Activated CD8-positive, alpha-beta memory T cell treated with anti-CD3 and anti-CD28 coated beads for 36 hours (primary cell): ENCODE data around the gene RNF208. TPM values are rescaled to one million over a fixed set of nuclear protein-coding genes. Genes with fewer than 3 reads are reported as not detected.

Experiments
- CTCF ChIA-PET: fragments of 350-600 bp; sonication (Branson Sonifier 250); formaldehyde crosslinking; loops from one replicate; lab custom pipeline; 2021; ENCODE audit warnings: antibody characterized with exemption; lab: Charles Lee
- POLR2A ChIA-PET: fragments of 350-600 bp; sonication (Branson Sonifier 250); formaldehyde crosslinking; loops from one replicate; lab custom pipeline; 2021; ENCODE audit warnings: antibody characterized with exemption; lab: Charles Lee
- total RNA-seq, 2 experiments: library from RNA; stranded (reverse); gene quantifications; one replicate each; pipeline ENCODE4 v1.2.3, GENCODE V29; 2021

Gene RNF208
- total RNA-seq, 2 experiments from 2014 or later = 3.0 to 4.1 TPM

- POLR2A ChIA-PET = interaction anchor here (0.6 to 5.0 kb wide), 3 partner anchors 11 to 148 kb away, joined by 3 to 60 read pairs (median 4); partner anchors contain the start of gene NELFB
Observed at GRCh38 chr9:137243626-137244485, 21.8 kb upstream of the RNF208 start.

GRCh38 chr9:137243266-137243625 is 21.2 kb upstream of the RNF208 start:
- ChIA-PET CTCF (interaction anchor here (0.6 kb wide), 2 partner anchors 35 to 365 kb away, joined by 3 read pairs; no protein-coding TSS in a partner anchor), POLR2A (interaction anchor here (1.3 to 5.0 kb wide), 2 partner anchors 12 to 20 kb away, joined by 4 to 60 read pairs; partner anchors contain the start of gene NELFB)

More at GRCh38 chr9:137243626-137244485, 21.8 kb upstream of the RNF208 start:
- CTCF ChIA-PET = interaction anchor here (0.6 kb wide), 2 partner anchors 35 to 365 kb away, joined by 3 read pairs; no protein-coding TSS in a partner anchor

- CTCF ChIA-PET = no interaction called here
Observed at GRCh38 chr9:137242269-137243203, 20.5 kb upstream of the RNF208 start.

GRCh38 chr9:137241490-137242268 is 19.6 kb upstream of the RNF208 start:
- POLR2A ChIA-PET = interaction anchor here (0.9 to 5.0 kb wide), 7 partner anchors 13 to 221 kb away, joined by 3 to 60 read pairs (median 6); partner anchors contain the start of genes NELFB, RNF208, RNF224 and TPRN
- CTCF ChIA-PET = interaction anchor here (1.3 to 2.4 kb wide), 4 partner anchors 13 to 212 kb away, joined by 3 to 8 read pairs (median 5); partner anchors contain the start of genes CYSRT1, NELFB and RNF224

More at GRCh38 chr9:137242269-137243203, 20.5 kb upstream of the RNF208 start:
- POLR2A ChIA-PET = interaction anchor here (0.7 to 5.0 kb wide), 4 partner anchors 13 to 166 kb away, joined by 3 to 60 read pairs (median 4); partner anchors contain the start of gene NELFB

- ChIA-PET POLR2A (interaction anchor here (0.6 to 5.0 kb wide), 17 partner anchors 14 to 878 kb away, joined by 3 to 60 read pairs (median 5); partner anchors contain the start of genes DNLZ, MAN1B1, NELFB and RNF208), CTCF (interaction anchor here (1.2 to 2.4 kb wide), 7 partner anchors 10 to 212 kb away, joined by 3 to 8 read pairs (median 5); partner anchors contain the start of genes CYSRT1, MAN1B1, NELFB and RNF224)
Observed at GRCh38 chr9:137240841-137241489, 18.9 kb upstream of the RNF208 start, which contains the start of gene TUBB4B. Gene TUBB4B (plus strand): TSS chr9:137241287. CDS start chr9:137241361, 74 bp downstream.

GRCh38 chr9:137240318-137240840 is 18.3 kb upstream of the RNF208 start:
- ChIA-PET POLR2A (interaction anchor here (0.6 to 5.0 kb wide), 17 partner anchors 13 to 877 kb away, joined by 3 to 60 read pairs (median 5); partner anchors contain the start of genes DNLZ, MAN1B1, NELFB and RNF208), CTCF (interaction anchor here (0.7 to 2.4 kb wide), 8 partner anchors 10 to 211 kb away, joined by 3 to 8 read pairs (median 4); partner anchors contain the start of genes CYSRT1, MAN1B1, NELFB and RNF224)

- CTCF ChIA-PET = interaction anchor here (0.7 to 2.4 kb wide), 8 partner anchors 11 to 226 kb away, joined by 3 to 6 read pairs (median 4); partner anchors contain the start of genes CYSRT1, MAN1B1, RNF224 and SAPCD2
- POLR2A ChIA-PET = interaction anchor here (0.7 to 5.0 kb wide), 11 partner anchors 13 to 215 kb away, joined by 3 to 60 read pairs (median 6); partner anchors contain the start of genes MAN1B1, NELFB, RNF208 and RNF224
Observed at GRCh38 chr9:137239541-137240200, 17.6 kb upstream of the RNF208 start.

GRCh38 chr9:137237759-137238726 is 16.0 kb upstream of the RNF208 start:
- ChIA-PET POLR2A (no interaction called here), CTCF (interaction anchor here (1.1 to 2.7 kb wide), 6 partner anchors 13 to 209 kb away, joined by 3 to 49 read pairs (median 13); partner anchors contain the start of genes ANAPC2, CYSRT1, NELFB and RNF208)

GRCh38 chr9:137236936-137237421 is 14.9 kb upstream of the RNF208 start:
- CTCF ChIA-PET = interaction anchor here (0.6 to 2.7 kb wide), 40 partner anchors 8 to 315 kb away, joined by 3 to 49 read pairs (median 4); partner anchors contain the start of genes ANAPC2, CYSRT1, DPP7 and MAN1B1
- POLR2A ChIA-PET = interaction anchor here (0.6 to 1.1 kb wide), 3 partner anchors 17 to 190 kb away, joined by 3 to 4 read pairs (median 3); no protein-coding TSS in a partner anchor

- CTCF ChIA-PET = interaction anchor here (0.6 to 2.7 kb wide), 41 partner anchors 9 to 746 kb away, joined by 3 to 49 read pairs (median 4); partner anchors contain the start of genes ANAPC2, CYSRT1, DPP7 and MAN1B1
- POLR2A ChIA-PET = interaction anchor here (0.6 to 1.1 kb wide), 4 partner anchors 18 to 244 kb away, joined by 3 to 6 read pairs (median 4); no protein-coding TSS in a partner anchor
Observed at GRCh38 chr9:137236238-137236935, 14.3 kb upstream of the RNF208 start.

- CTCF ChIA-PET = interaction anchor here (0.6 to 2.7 kb wide), 23 partner anchors 10 to 745 kb away, joined by 3 to 49 read pairs (median 5); partner anchors contain the start of genes ANAPC2, CYSRT1, DPP7 and MAN1B1
- POLR2A ChIA-PET = interaction anchor here (0.6 kb wide), 1 partner anchor 243 kb away, joined by 6 read pairs; no protein-coding TSS in a partner anchor
Observed at GRCh38 chr9:137235424-137236237, 13.6 kb upstream of the RNF208 start.

- CTCF ChIA-PET = interaction anchor here (0.8 to 2.7 kb wide), 7 partner anchors 19 to 205 kb away, joined by 3 to 19 read pairs (median 3); partner anchors contain the start of genes ANAPC2 and SSNA1
- POLR2A ChIA-PET = interaction anchor here (1.0 kb wide), 1 partner anchor 67 kb away, joined by 3 read pairs; no protein-coding TSS in a partner anchor
Observed at GRCh38 chr9:137234758-137235423, 12.9 kb upstream of the RNF208 start.
